H4 (cell line): Measurements from ENCODE around the gene HDGFL2. TPM values are rescaled to one million over a fixed set of nuclear protein-coding genes. Genes with fewer than 3 reads are reported as not detected.

Source experiments
- total RNA-seq: library from RNA; depleted of rRNA; stranded (reverse); fragments of >200 nt; shearing (Covaris generic); gene quantifications from 2 replicates; pipeline ENCODE4 v1.2.3, GENCODE V29; 2014; rRNA removed

HDGFL2 gene
- total RNA-seq, 1 experiment from 2014 or later, result 22.0 TPM

Other genes with a start within 250 kb of the HDGFL2 start
- 0.33 and 1.2 TPM in 2 replicates for gene EBI3, start 242.8 kb upstream of the HDGFL2 start, total RNA-seq
- 20.9 and 28.9 TPM in 2 replicates for gene YJU2, start 225.2 kb upstream of the HDGFL2 start, total RNA-seq
- gene SHD, start 193.0 kb upstream of the HDGFL2 start, total RNA-seq, result not detected in 2 replicates
- not detected in 2 replicates for gene TMIGD2, start 169.9 kb upstream of the HDGFL2 start, total RNA-seq
- gene FSD1, start 167.7 kb upstream of the HDGFL2 start, total RNA-seq, result 19.0 and 26.7 TPM in 2 replicates
- gene STAP2, start 133.5 kb upstream of the HDGFL2 start, total RNA-seq, result 0.19 and 0.78 TPM in 2 replicates
- gene MPND, start 128.7 kb upstream of the HDGFL2 start, total RNA-seq, result 1.7 and 2.9 TPM in 2 replicates
- gene SH3GL1, start 71.8 kb upstream of the HDGFL2 start, total RNA-seq, result 34.1 TPM in 2 replicates
- gene CHAF1A, start 69.7 kb upstream of the HDGFL2 start, total RNA-seq, result 18.6 and 19.0 TPM in 2 replicates
- 90.1 and 114 TPM in 2 replicates for gene UBXN6, start 14.5 kb upstream of the HDGFL2 start, total RNA-seq
- 0.75 and 1.4 TPM in 2 replicates for gene PLIN4, start 46.2 kb downstream of the HDGFL2 start, total RNA-seq
- gene PLIN5, start 62.9 kb downstream of the HDGFL2 start, total RNA-seq, result 0.25 TPM in 1 of 2 replicates, not detected in the other
- gene LRG1, start 67.7 kb downstream of the HDGFL2 start, total RNA-seq, result 0.29 and 0.43 TPM in 2 replicates
- gene SEMA6B, start 87.4 kb downstream of the HDGFL2 start, total RNA-seq, result 7.5 and 8.4 TPM in 2 replicates
- gene TNFAIP8L1, start 167.2 kb downstream of the HDGFL2 start, total RNA-seq, result 2.7 and 2.8 TPM in 2 replicates
- gene MYDGF, start 198.0 kb downstream of the HDGFL2 start, total RNA-seq, result 165 and 192 TPM in 2 replicates